ENCODE results near the gene PSMB11. TPM values are rescaled to one million over a fixed set of nuclear protein-coding genes. Genes with fewer than 3 reads are reported as not detected.
A peak's percentile ranks its signal among the peaks of the same experiment; 100 is the strongest.

Gene PSMB11
- total RNA-seq, 1 donor from 2014 or later: not detected

- H3K27me3 ChIP-seq (ENCODE audit: control insufficient read depth, insufficient read depth, low read length): no peaks in the 10 kb centered on the region
- FAIRE-seq: no peak
- H3K4me3 ChIP-seq (ENCODE audit: low read depth, low read length): no peak overlapping the region
- H3K36me3 ChIP-seq (ENCODE audit: control insufficient read depth, insufficient read depth, low read length): peaks cover 2% of the 10 kb centered on the region
- no peak for DNase-seq (ENCODE audit: low read depth)
- TF ChIP-seq CTCF (IDR thresholded peaks at IDR 0.05; ENCODE audit: insufficient read depth, low read length, severe bottlenecking): no peak
These were observed 12.2 kb downstream of the PSMB11 start for GRCh38 chr14:23054000-23054811.

DNA sequence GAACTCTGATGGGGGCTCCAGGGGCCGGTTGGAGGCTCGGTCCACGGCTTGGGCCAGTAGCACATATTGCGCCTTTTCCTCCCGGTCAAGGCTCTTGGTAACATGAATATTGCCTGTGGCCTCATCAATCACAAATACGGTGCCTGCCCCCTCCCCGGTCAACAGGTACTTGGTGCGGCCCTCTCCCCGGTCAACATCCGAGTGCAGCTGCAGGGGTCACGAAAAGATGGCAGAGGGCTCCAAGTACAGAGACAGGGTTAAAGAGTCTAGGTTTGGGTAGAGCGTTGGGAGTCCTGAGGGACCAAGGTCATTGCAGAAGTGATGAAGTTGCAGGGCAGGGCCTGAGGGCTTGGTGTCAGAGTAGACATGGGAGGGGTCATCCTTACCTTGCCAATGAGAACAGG is 13.1 kb downstream of the PSMB11 start:
- no peak overlapping the region for H3K4me3 ChIP-seq (ENCODE audit: low read depth, low read length)
- no peak for DNase-seq (ENCODE audit: low read depth)
- H3K27me3 ChIP-seq (ENCODE audit: control insufficient read depth, insufficient read depth, low read length): no peaks in the 10 kb centered on the region
- TF ChIP-seq CTCF (IDR thresholded peaks at IDR 0.05; ENCODE audit: insufficient read depth, low read length, severe bottlenecking): no peak
- FAIRE-seq: no peak
- H3K36me3 ChIP-seq (ENCODE audit: control insufficient read depth, insufficient read depth, low read length): peaks cover 7% of the 10 kb centered on the region

DNA sequence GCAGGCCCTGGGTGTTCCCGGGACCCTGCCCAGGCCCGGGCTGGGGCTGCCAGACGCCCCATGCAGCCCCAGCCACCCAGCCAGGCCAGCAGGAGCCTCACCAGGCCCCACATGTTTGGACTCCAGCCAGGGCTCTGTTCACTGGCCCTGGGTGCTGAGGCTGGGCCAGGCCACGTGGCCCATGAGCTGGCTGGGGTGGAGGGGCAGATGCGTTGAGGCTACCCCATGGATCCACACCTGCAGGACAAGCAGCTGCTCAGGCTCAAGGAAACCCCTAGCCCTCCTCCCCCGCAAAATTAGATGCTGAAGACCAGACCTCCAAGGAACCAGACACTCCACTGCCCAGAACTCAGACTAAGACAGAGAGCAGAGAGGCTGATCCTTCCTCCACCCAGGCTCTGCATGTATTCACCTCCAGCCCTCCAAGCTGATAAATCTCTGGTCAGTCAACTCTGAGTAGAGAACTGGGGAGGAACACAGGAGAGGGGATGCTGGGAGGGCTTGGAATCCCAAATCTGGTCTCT is 13.7 kb downstream of the PSMB11 start:
- DNase-seq (ENCODE audit: low read depth) (no peak), FAIRE-seq (no peak)
- no peak for TF ChIP-seq CTCF (IDR thresholded peaks at IDR 0.05; ENCODE audit: insufficient read depth, low read length, severe bottlenecking)
- Histone ChIP-seq H3K4me3 (ENCODE audit: low read depth, low read length) (no peak overlapping the region), H3K36me3 (ENCODE audit: control insufficient read depth, insufficient read depth, low read length) (peaks cover 10% of the 10 kb centered on the region), H3K27me3 (ENCODE audit: control insufficient read depth, insufficient read depth, low read length) (no peaks in the 10 kb centered on the region)

DNA sequence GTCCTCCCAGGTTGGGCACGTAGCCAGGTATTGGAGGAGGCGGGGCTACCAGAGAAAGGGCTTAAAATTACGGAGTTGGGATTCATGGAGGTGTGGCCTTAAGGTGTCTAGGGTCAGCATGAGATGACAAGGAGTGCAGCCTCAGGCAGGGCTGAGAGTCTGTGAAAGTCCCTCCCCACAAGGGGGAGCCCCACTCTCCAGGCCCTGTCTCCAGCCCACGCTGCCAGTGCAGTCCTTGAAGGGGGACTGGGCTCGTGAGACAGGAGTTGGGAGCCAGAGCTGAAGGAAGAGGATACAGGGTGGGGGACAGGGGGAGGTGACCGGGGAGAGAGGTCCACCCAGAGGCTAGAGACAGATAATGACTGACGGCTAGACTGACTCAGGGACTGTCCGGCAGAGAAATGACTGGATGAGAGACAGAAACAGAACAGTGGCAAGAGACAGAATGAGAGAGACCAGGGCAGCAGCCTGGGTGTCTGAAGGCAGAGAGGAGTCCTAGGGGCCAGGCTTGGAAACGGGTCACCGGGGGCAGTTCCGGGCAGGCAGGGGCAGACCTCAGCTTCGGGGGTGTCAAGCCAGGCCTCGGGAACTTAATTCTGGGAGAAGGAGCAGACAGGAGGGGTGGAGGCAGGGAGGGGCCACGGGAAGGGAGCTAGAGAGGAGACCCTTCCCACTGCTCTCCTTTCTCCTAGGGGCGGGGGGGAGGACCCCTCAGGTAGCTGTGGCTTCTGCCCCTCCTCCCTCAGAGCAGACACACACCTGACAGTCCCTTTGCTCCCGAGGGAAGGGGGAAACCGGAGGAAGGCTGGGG is 14.3 kb downstream of the PSMB11 start:
- H3K36me3 ChIP-seq (ENCODE audit: control insufficient read depth, insufficient read depth, low read length): peaks cover 14% of the 10 kb centered on the region
- FAIRE-seq (peak; percentile 32), DNase-seq (ENCODE audit: low read depth) (peak; percentile 72)
- H3K27me3 ChIP-seq (ENCODE audit: control insufficient read depth, insufficient read depth, low read length): no peaks in the 10 kb centered on the region
- peak overlapping the region; percentile 45 for H3K4me3 ChIP-seq (ENCODE audit: low read depth, low read length)
- peak; percentile 94 for TF ChIP-seq CTCF (IDR thresholded peaks at IDR 0.05; ENCODE audit: insufficient read depth, low read length, severe bottlenecking)

GRCh38 chr14:23056956-23057756 is 15.1 kb downstream of the PSMB11 start, which contains the start of gene CDH24:
CDH24 (minus strand) TSS chr14:23057520; CDS start chr14:23055733, 1,787 bp downstream.
- Histone ChIP-seq H3K36me3 (ENCODE audit: control insufficient read depth, insufficient read depth, low read length) (peaks cover 16% of the 10 kb centered on the region), H3K27me3 (ENCODE audit: control insufficient read depth, insufficient read depth, low read length) (no peaks in the 10 kb centered on the region), H3K4me3 (ENCODE audit: low read depth, low read length) (peak within 1 kb of the TSS; percentile 45)
- FAIRE-seq: no peak
- no peak for TF ChIP-seq CTCF (IDR thresholded peaks at IDR 0.05; ENCODE audit: insufficient read depth, low read length, severe bottlenecking)
- peak; percentile 36 for DNase-seq (ENCODE audit: low read depth)

All from bronchial epithelial cell (primary cell).